ENCODE data around the gene ALKBH6.

ALKBH6 gene

DNA sequence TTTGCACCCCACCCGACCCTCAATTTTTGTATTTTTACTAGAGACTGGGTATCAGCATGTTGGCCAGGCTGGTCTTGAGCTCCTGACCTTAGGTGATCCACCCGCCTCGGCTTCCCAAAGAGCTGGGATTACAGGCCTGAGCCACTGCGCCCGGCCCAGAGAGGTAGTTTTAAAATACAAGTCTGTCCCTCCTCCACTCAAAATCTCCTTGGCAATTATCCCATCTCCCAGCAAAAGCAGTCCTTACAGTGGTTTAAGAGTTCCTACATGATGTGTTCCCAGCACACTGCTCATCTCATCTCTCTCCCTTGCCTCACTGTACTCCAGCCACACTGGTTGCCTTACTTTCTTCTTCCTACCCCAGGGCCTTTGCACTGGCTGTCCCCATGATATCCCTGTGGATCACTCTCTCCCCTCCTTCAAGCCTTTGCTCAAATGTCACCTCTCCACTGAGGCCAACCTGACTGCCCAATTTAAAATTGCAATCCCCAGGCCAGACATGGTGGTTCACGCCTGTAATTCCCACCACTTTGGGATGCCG lies 53.5 kb downstream of the ALKBH6 start:
- in situ Hi-C loops (cut with HindIII; ENCODE audit: low sequenced_read_pairs), result loop anchor here (10.0 kb wide), 1 partner anchor 106 kb away; the partner anchor contains the start of genes KIRREL2 and NPHS1

DNA sequence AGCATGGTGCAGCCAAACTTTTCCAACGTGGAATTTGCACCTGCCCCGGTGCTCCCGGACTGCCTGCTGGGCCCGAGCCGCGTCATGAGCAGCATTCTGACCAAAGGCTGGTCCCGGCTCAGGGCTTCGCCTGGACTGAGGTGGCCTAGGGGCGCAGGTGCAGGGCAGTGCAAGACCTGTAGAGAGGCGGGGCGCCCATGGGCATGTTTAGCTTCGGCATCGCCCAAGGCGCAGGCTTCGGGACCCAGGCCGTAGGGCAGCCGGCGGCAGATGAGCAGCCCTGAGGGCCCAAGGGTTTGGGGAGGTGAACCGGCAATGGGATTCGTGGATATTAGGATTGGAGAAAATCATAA lies 54.1 kb downstream of the ALKBH6 start:
- in situ Hi-C loops (cut with HindIII; ENCODE audit: low sequenced_read_pairs), result loop anchor here (10.0 kb wide), 1 partner anchor 105 kb away; the partner anchor contains the start of genes KIRREL2 and NPHS1
